Fibroblast of villous mesenchyme (primary cell): Measurements from ENCODE around the gene ADGRF1. TPM values are rescaled to one million over a fixed set of nuclear protein-coding genes. Genes with fewer than 3 reads are reported as not detected.

Experiments
- DNase-seq: peaks from one replicate; pipeline ENCODE4 v3.0.0-alpha.2; 2010; ENCODE audit warnings: low read depth
- H3K4me3 ChIP-seq: 2 replicates; pipeline ENCODE4 v1.5.1; 2011; ENCODE audit warnings: low read depth, mild to moderate bottlenecking, low read length
- total RNA-seq: library from RNA; depleted of rRNA; stranded (reverse); fragments of >200 nt; gene quantifications from 2 replicates; pipeline ENCODE4 v1.2.3, GENCODE V29; 2012
- TF ChIP-seq, protein P1 (sequence below): IDR thresholded peaks from 2 replicates; pipeline ENCODE4 v1.5.1; 2012; ENCODE audit warnings: low read depth, mild to moderate bottlenecking, low read length; ENCODE audit not compliant: insufficient read depth

Gene ADGRF1
- total RNA-seq, 1 donor = under 0.01 TPM

DNA sequence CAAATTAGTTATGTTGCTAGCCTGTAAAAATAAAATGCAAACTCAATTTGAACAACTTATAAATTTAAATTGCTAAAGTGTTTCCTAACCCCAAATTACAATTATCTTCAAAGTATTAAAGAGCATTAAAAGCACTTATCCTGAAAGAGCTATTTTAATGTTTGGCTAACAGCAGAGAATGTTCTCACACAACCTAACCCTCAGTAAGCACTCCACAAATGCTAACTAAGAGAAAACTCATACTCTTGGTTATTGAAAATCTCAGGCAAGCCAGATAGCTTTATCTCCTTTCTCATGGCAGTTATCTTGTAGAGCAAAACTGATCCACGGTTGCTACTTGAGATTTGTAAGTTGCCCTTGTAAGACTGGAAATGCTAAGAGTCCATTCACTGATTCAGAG, 30.5 kb upstream of the ADGRF1 start:
- DNase-seq = no peak
- TF ChIP-seq, protein P1, sequence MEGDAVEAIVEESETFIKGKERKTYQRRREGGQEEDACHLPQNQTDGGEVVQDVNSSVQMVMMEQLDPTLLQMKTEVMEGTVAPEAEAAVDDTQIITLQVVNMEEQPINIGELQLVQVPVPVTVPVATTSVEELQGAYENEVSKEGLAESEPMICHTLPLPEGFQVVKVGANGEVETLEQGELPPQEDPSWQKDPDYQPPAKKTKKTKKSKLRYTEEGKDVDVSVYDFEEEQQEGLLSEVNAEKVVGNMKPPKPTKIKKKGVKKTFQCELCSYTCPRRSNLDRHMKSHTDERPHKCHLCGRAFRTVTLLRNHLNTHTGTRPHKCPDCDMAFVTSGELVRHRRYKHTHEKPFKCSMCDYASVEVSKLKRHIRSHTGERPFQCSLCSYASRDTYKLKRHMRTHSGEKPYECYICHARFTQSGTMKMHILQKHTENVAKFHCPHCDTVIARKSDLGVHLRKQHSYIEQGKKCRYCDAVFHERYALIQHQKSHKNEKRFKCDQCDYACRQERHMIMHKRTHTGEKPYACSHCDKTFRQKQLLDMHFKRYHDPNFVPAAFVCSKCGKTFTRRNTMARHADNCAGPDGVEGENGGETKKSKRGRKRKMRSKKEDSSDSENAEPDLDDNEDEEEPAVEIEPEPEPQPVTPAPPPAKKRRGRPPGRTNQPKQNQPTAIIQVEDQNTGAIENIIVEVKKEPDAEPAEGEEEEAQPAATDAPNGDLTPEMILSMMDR = no peak
- no peak overlapping the region for H3K4me3 ChIP-seq

DNA sequence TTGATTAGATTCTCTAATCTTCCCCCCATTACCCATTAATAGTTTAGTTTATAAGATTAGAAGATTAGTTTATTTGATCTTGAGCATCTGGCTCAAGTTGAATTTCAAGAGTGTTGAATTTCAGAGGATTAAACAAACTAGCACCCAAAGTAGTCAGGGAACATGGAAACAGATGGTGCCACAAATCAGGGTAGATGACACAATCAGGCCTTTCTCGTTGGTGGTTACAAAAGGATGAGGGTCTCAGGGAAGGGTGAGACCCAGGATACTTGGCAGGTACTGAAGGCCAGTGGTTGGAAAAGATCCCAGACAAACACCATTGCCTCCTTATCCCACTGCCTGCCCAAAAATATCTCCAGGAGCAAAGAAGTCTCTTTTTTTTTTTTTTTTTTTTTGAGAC, 29.5 kb upstream of the ADGRF1 start:
- TF ChIP-seq, protein P1 = no peak
- DNase-seq = no peak
- no peak overlapping the region for H3K4me3 ChIP-seq

DNA sequence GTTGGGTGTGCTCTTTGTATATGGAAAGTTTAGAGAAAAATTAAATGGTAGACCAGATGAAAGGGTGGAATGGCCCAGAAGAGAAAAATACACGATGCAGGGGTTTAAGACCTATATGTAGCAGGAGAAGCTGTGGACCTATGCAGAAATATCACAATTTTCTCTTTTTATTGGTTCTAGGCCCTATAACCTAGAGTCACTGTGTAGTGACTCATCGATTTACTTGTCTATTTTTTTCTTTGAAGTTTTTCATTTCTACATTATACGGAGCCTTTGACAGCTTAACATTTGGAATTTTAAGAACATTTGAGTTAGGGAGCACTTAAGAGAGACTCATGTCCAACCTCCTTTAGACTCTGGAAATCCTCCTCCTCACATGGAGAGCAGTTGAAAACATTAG, 28.3 kb upstream of the ADGRF1 start:
- TF ChIP-seq, protein P1 = no peak
- DNase-seq = no peak
- no peak overlapping the region for H3K4me3 ChIP-seq

DNA sequence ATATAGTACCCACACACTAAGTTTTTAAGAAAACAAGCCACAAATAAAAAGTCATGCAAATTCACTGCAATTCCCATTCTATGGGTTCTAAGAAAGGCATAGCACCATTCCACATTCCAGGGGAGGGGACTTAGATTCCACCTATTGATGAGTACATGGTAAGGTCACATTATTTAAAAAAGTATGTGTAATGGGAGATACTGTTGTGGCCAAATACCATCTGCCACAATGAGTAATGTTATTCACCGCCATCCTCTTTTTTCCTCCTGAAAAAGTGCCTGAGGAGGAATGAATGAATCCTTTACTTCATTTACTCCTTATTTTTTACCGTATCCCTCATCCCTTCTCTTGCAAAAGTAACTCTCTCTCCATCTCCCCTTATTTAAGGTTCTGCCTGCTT, 27.0 kb upstream of the ADGRF1 start:
- TF ChIP-seq, protein P1 = no peak
- no peak for DNase-seq
- H3K4me3 ChIP-seq = no peak overlapping the region

DNA sequence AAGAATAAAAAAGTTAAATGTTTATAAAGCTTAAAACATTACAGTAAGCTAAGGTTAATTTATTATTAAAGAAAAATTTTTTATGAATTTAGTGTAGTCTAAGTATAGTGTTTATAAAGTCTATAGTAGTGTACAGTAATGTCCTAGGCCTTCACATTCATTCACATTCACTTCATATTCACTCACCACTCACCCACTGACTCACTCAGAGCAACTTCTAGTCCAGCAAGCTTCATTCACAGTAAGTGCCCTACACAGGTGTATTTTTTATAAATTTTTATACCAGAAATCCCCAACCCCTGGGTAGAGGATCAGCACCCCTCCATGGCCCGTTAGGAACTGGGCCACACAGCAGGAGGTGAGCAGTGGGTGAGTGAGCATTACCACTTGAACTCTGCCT, 24.3 kb upstream of the ADGRF1 start:
- DNase-seq = no peak
- no peak overlapping the region for H3K4me3 ChIP-seq
- TF ChIP-seq, protein P1 = no peak

DNA sequence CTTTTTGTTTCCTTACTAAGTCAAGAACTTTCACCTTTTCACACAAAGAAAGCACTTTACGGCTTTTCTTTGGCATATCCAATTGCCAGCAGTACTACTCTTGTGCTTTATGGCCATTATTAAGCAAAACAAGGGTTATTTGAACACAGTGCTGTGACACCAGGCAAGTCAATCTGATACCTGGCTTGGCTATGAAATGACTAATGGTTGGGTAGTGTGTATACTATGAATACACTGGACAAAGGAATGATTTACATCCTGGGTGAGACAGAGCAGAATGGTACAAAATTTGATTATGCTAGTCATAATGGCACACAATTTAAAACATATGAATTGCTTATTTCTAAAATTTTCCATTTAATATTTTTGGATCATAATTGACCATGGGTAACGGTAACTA, 22.1 kb upstream of the ADGRF1 start:
- DNase-seq = no peak
- TF ChIP-seq, protein P1 = no peak
- H3K4me3 ChIP-seq = no peak overlapping the region

DNA sequence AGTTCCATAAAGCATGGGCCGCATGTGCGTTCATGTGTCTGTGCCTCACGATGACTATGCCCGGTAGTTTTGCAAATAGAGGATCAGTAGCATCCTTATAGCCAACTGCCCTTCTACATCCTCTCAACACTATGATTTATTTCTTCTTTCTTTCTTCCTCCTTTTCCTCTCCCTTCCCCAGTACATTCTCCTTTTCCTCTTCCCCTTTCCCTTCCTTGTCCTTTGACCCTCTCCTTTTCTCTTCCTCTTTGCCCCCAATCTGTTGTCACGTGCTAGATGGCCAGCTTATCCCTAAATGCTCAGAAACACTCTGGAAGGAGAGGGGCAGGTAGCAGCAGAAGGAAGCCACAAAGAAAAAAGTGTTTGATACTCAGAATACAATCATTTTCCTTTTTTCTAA, 20.2 kb upstream of the ADGRF1 start:
- no peak overlapping the region for H3K4me3 ChIP-seq
- TF ChIP-seq, protein P1 = no peak
- DNase-seq = no peak
